HG03135 (cell line): ENCODE data around the gene RHOB.
"Not testable (repeated sequence)": the region's sequence is repeated elsewhere in the genome, so short reads cannot be mapped to it uniquely, and the experiment has no call there.

Experiments used
- ATAC-seq: cut with Tn5 transposase; IDR thresholded peaks from one replicate; pipeline ENCODE4 v1.9.1; 2021; ENCODE audit warnings: mild to moderate bottlenecking, moderate library complexity; ENCODE audit not compliant: unreplicated experiment

Gene RHOB

GRCh38 chr2:20422402-20423271 is 24.2 kb upstream of the RHOB start:
- ATAC-seq = no peak

DNA sequence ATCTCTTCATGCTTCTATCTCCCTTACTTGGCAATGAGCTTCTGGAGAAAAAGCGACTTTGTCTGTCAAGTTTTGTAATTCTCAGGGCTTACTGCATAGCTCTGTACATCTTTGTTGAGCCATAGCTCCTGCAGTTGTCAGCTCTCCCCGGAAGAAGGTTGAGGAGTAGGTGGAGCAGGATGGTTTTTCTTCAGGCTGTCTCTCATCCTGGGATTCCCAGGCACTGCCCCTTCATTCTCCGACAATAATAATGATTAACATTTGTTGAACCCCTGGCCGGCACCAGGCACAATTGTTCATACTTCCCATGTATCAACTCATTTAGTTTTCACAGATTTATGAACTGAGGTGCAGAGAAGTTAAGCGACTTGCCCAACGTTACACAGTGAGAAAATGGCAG is 23.5 kb upstream of the RHOB start:
- ATAC-seq = no peak

- ATAC-seq = no peak
Observed at GRCh38 chr2:20423847-20424246, 23.0 kb upstream of the RHOB start.

- ATAC-seq = peak; percentile 56
Observed at GRCh38 chr2:20424300-20425290, 22.3 kb upstream of the RHOB start.

DNA sequence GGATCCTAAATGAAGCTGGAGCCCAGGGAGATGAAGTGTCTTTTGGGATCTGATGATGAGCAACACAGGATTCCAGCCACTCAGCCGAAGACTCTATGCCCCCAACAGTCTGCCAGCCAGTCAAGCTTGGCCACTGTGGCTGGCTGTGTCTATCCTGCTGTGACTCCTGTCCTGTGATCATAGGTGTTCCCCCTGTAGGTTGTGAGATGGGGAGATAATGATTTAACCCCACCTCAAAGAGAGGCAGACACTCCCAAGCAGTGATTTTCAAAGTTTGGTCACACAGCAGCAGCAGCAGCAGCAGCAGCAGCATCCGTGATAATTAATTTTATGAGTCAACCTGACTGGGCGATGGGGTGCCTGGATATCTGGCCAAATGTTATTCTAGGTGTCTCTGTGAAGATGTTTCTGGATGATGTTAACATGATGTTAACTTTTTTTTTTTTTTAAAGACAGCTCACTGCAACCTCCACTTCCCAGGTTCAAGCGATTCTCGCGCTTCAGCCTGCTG is 21.4 kb upstream of the RHOB start:
- ATAC-seq = peak; percentile 44

GRCh38 chr2:20425884-20426283 is 21.0 kb upstream of the RHOB start:
- no peak for ATAC-seq

DNA sequence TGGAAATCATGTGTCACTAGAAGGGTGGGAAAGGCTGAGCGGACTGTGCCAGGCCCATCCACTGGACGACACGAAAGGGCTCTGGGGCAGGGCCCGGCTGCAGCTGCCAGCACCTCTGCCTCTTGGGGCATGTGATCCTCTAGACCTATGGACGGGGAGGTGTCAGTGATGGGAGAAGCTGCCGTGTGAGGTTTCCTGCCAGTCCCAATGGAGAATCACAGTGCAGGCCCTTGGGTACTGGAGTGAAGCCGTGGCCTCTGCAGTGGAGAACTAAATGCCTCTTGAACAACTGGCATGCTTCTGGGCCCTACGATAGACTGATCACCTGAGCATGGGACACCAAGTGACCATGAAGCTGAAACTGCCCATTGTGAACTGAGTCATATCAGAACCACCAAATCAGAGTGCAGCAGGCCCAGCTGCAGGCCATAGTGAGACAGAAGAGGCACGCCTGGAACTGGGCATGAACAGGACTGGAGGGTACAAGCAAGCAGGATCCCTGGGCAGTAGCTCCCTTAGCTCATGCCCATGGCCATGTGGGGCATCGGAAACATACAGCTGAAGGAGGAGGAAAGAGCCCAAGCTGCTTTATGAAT is 18.8 kb upstream of the RHOB start:
- no peak for ATAC-seq

DNA sequence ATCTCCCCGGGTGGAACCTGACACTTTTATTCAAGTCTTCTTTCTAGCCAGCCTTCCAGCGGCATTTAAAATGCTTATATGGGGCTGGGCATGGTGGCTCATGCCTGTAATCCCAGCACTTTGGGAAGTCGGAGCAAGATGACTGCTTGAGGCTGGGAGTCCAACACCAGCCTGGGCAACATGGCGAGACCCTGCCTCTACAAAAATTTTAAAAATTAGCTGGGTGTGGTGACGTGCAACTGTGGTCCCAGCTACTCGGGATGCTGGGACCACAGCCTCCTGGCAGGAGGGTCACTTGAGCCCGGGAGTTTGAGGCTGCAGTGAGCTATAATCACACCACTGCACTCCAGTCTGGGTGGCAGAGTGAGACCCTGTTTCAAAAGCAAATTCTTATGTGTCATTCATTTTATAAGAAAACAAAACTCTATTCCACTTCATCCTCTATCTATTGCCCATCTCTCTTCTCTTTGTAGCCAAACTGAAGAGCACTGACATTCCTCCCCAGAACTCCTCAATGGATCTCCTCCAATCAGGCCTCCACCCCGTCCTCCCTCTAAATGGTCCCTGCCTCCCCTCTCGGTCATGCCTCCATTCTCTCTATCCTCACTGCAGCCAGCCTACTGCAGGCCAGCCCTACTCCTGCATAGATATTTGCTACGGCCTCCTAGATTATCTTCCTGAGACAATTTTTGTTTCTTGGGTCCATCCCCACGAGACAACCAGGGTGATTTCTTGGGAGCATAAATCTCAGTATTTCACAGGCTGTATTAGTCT is 18.0 kb upstream of the RHOB start:
- ATAC-seq = no peak

DNA sequence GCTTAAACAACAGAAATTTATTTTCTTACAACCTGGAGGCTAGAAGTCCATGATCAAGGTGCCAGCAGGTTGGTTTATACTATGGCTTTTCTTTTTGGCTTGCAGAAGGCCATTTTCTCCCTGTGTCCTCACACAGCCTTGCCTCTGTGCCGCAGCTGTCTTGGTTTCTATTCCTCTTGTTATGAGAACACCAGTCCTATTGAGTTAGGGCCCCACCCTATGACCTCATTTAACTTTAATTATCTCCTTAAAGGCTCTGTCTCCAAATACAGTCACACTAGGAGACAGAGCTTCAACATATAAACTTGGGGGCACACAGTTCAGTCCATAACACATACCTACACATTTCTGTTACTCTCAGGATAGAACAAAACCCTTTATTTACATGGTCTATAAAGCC is 17.3 kb upstream of the RHOB start:
- ATAC-seq = peak; percentile 56

- no peak for ATAC-seq
Observed at GRCh38 chr2:20430035-20430434, 16.8 kb upstream of the RHOB start.

GRCh38 chr2:20430461-20431300 is 16.2 kb upstream of the RHOB start:
- ATAC-seq = no peak

GRCh38 chr2:20431301-20431698 is 15.6 kb upstream of the RHOB start:
- no peak for ATAC-seq

- no peak for ATAC-seq
Observed at GRCh38 chr2:20431772-20432171, 15.1 kb upstream of the RHOB start.

DNA sequence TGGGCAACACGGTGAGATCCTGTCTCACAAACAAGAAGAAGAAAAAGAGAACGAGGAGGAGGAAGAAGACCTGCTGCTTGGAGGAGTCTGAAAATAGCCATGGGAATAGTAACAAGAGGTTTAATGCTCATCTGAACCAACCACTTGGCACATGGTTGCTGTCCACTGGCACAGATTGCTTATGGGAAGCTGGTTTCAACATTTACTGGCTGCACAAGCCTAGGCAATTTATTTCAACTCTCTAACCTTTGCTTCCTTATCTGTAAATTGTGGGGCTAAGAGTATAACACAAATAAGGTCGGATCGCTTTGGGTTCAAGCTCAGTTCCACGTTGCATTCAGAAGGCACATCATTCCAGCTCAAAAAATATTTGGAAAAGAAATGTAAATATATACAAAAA is 14.2 kb upstream of the RHOB start:
- ATAC-seq = no peak

GRCh38 chr2:20433249-20433648 is 13.6 kb upstream of the RHOB start:
- ATAC-seq = no peak

- ATAC-seq = no peak
Observed at GRCh38 chr2:20433946-20434553, 12.8 kb upstream of the RHOB start.

DNA sequence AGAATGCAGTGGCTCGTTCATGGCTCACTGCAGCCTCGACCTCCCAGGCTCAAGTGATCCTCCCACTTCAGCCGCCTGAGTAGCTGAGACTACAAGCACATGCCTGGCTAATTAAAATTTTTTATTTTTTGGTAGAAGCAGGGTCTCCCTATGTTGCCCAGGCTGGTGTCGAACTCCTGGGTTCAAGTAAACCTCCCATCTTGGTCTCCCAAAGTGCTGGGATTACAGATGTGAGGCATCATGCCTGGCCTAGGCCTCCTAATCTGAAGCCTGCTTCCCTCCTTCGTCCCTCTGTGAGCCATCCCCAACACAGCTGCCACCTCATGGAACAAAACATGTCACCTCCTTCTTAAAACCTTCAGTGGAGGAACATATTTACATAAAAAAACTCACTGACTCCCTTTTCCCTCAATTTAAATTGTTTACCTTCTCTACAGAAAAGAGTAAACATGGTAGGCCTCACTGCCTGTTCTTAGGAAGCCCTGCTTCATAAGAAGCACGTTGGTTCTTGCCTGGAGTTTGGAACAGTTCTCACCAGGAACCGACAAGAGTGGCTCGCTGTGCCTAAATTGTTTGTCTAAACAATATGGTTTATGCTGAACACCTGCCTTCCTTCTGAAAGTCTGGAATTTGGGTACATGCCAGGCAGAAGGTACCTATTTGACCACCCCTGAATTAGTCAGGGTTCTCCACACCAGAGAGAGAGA is 12.1 kb upstream of the RHOB start:
- no peak for ATAC-seq

DNA sequence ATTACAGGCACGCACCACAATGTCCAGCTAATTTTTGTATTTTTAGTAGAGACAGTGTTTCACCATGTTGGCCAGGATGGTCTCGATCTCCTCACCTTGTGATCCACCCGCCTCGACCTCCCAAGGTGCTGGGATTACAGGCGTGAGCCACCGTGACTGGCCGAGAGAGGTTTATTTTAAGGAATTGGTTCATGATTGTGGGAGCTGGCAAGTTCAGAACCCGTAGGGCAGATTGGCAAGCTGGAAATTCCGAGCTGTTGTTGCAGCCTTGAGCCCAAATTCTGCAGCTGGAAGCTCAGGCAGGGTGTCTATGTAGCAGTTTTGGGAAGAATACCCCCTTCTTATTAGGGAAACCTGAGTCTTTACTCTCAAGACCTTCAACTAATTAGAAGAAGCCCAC is 11.4 kb upstream of the RHOB start:
- ATAC-seq = not testable (repeated sequence)
